Glomerular visceral epithelial cell (primary cell): ENCODE measurements around the gene EPS8L2.
"Not testable (repeated sequence)": the region's sequence is repeated elsewhere in the genome, so short reads cannot be mapped to it uniquely, and the experiment has no call there.

Experiments
- DNase-seq: peaks from one replicate; pipeline ENCODE4 v3.0.0-alpha.2; 2016; ENCODE audit errors: extremely low spot score

Gene EPS8L2

GRCh38 chr11:725624-726202 lies 19.7 kb downstream of the EPS8L2 start:
- no peak for DNase-seq

- DNase-seq, result no peak
Observed at GRCh38 chr11:726278-727220, 20.5 kb downstream of the EPS8L2 start.

- DNase-seq, result no peak
Observed at GRCh38 chr11:727281-727701, 21.3 kb downstream of the EPS8L2 start.

GRCh38 chr11:727859-728748 lies 22.1 kb downstream of the EPS8L2 start:
- peak; percentile 98 for DNase-seq

- DNase-seq, result no peak
Observed at GRCh38 chr11:728901-729491, 23.0 kb downstream of the EPS8L2 start.

GRCh38 chr11:729492-730074 lies 23.6 kb downstream of the EPS8L2 start:
- DNase-seq, result no peak

- DNase-seq, result no peak
Observed at GRCh38 chr11:733072-733471, 27.0 kb downstream of the EPS8L2 start.

- not testable (repeated sequence) for DNase-seq
Observed at GRCh38 chr11:734541-734940, 28.5 kb downstream of the EPS8L2 start.

GRCh38 chr11:737366-737765 lies 31.3 kb downstream of the EPS8L2 start:
- no peak for DNase-seq

GRCh38 chr11:737899-738298 lies 31.9 kb downstream of the EPS8L2 start:
- not testable (repeated sequence) for DNase-seq

- DNase-seq, result no peak
Observed at GRCh38 chr11:742156-742546, 36.1 kb downstream of the EPS8L2 start.

- no peak for DNase-seq
Observed at GRCh38 chr11:742571-743201, 36.7 kb downstream of the EPS8L2 start.

- no peak for DNase-seq
Observed at GRCh38 chr11:745428-745827, 39.4 kb downstream of the EPS8L2 start.

- DNase-seq, result peak; percentile 34
Observed at GRCh38 chr11:746289-747157, 40.5 kb downstream of the EPS8L2 start.

- peak; percentile 86 for DNase-seq
Observed at GRCh38 chr11:747158-748006, 41.4 kb downstream of the EPS8L2 start, which contains the start of gene TALDO1. TSS of gene TALDO1 (plus strand) at chr11:747464. CDS start at chr11:747482, 18 bp downstream.

GRCh38 chr11:748007-748359 lies 42.0 kb downstream of the EPS8L2 start:
- no peak for DNase-seq

- no peak for DNase-seq
Observed at GRCh38 chr11:749731-750130, 43.7 kb downstream of the EPS8L2 start.

GRCh38 chr11:760236-760635 lies 54.2 kb downstream of the EPS8L2 start:
- no peak for DNase-seq

- DNase-seq, result no peak
Observed at GRCh38 chr11:761526-762108, 55.6 kb downstream of the EPS8L2 start.
